Dermis microvascular lymphatic vessel endothelial cell (primary cell): ENCODE results near the gene WDR45. TPM values are rescaled to one million over a fixed set of nuclear protein-coding genes. Genes with fewer than 3 reads are reported as not detected.
A peak's percentile ranks its signal among the peaks of the same experiment; 100 is the strongest.

Experiments used
- DNase-seq, 2 donors: peaks; one replicate each; pipeline versions ENCODE4 v3.0.0 to v3.0.0-alpha.2; 2010; ENCODE audit warnings: low read depth in 2 of 2
- total RNA-seq: library from RNA; depleted of rRNA; stranded (reverse); fragments of >200 nt; gene quantifications from 2 replicates; pipeline ENCODE4 v1.2.1, GENCODE V29; 2014

Gene WDR45
- total RNA-seq, 1 donor from 2014 or later: 16.0 TPM

- DNase-seq: peak; percentile 97 to 98
Observed at GRCh38 chrX:49043220-49043986, 36.3 kb downstream of the WDR45 start, which contains the start of gene TFE3. Gene TFE3 (minus strand): TSS chrX:49043357. CDS start chrX:49043226, 131 bp downstream.

- peak in 1 of 2 donors; percentile 12 for DNase-seq
Observed at GRCh38 chrX:49042581-49043219, 37.0 kb downstream of the WDR45 start.

GRCh38 chrX:49041744-49042580, 37.7 kb downstream of the WDR45 start:
- peak in 1 of 2 donors; percentile 12 for DNase-seq

DNA sequence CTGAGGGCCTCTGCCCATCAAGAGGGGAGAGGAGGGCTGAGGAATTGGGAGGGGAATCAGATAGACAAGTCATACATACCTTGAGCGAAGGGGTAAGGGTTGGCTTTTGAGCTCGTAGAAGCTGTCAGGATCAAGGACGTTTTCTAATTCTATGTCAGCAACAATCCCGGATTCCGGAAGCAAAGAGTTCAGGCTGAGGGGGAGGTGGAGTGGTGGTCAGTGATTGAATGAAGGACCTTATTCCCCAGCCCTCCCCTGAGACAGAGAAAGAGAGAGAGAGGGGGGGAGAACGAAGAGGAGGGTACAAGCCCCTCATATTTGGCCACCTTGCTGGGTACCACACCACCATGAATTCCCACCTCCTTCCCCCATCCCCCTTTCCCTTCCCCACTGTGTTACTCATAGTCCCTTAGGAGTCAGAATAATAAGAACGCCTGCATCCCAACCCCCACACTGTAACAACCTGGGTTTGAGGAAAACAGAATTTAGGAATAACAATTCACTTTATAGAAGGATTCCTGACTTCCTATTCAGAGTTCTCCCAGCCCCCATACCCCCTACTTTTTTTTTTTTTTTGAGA, 39.2 kb downstream of the WDR45 start:
- peak in 1 of 2 donors; percentile 32 for DNase-seq

GRCh38 chrX:49039598-49040375, 39.9 kb downstream of the WDR45 start:
- peak in 1 of 2 donors; percentile 83 for DNase-seq

- DNase-seq: no peak
Observed at GRCh38 chrX:49037883-49038475, 41.7 kb downstream of the WDR45 start.

DNA sequence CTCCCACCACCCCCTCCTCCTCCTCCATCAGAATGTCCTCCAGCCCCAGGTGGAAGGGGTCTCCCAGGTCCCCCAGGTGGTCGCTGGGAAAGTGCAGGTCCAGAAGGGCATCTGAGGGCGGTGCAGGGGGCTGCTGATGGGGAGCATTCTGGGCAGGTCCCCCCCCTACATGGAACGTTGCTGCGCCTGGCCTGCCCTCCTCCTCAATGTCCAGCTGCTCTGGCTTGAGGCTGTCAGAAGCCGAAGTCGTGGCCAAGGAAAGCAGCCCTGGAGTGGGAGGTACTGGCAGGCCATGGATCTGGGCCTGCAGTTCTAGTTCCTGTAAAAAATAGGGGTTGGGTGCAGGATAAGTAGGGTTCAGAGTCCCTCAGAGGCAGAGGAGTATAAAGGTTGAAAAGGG, 49.4 kb downstream of the WDR45 start:
- no peak for DNase-seq

- no peak for DNase-seq
Observed at GRCh38 chrX:49029876-49030275, 49.8 kb downstream of the WDR45 start.

Other genes starting within 250 kb of the WDR45 start
- gene PCSK1N, start 244.3 kb downstream of the WDR45 start, total RNA-seq: under 0.01 and 0.13 TPM in 2 replicates
- 22.2 and 24.9 TPM in 2 replicates for gene TIMM17B, start 182.1 kb downstream of the WDR45 start, total RNA-seq
- 53.9 and 60.2 TPM in 2 replicates for gene PQBP1, start 182.0 kb downstream of the WDR45 start, total RNA-seq
- 8.1 and 15.9 TPM in 2 replicates for gene SLC35A2, start 168.2 kb downstream of the WDR45 start, total RNA-seq
- gene PIM2, start 160.9 kb downstream of the WDR45 start, total RNA-seq: 3.3 and 3.9 TPM in 2 replicates
- gene OTUD5, start 122.3 kb downstream of the WDR45 start, total RNA-seq: 22.1 and 32.1 TPM in 2 replicates
- gene KCND1, start 108.0 kb downstream of the WDR45 start, total RNA-seq: 0.13 and 0.25 TPM in 2 replicates
- 10.9 and 15.7 TPM in 2 replicates for gene GRIPAP1, start 77.6 kb downstream of the WDR45 start, total RNA-seq
- gene TFE3, start 36.5 kb downstream of the WDR45 start, total RNA-seq: 9.5 and 15.6 TPM in 2 replicates
- 0.39 and 1.6 TPM in 2 replicates for gene CCDC120, start 20.9 kb downstream of the WDR45 start, total RNA-seq
- gene PRAF2, start 5.9 kb downstream of the WDR45 start, total RNA-seq: 2.8 and 5.4 TPM in 2 replicates
- 16.8 and 19.1 TPM in 2 replicates for gene GPKOW, start 43.8 kb upstream of the WDR45 start, total RNA-seq
- gene MAGIX, start 82.9 kb upstream of the WDR45 start, total RNA-seq: 0.39 and 0.51 TPM in 2 replicates
- 12.0 and 12.2 TPM in 2 replicates for gene PLP2, start 92.0 kb upstream of the WDR45 start, total RNA-seq
- 3.0 and 4.4 TPM in 2 replicates for gene PRICKLE3, start 106.5 kb upstream of the WDR45 start, total RNA-seq
- gene SYP, start 120.3 kb upstream of the WDR45 start, total RNA-seq: 0.13 TPM in 2 replicates
- gene CACNA1F, start 153.5 kb upstream of the WDR45 start, total RNA-seq: under 0.01 TPM in 2 replicates
- 7.6 and 8.5 TPM in 2 replicates for gene CCDC22, start 155.6 kb upstream of the WDR45 start, total RNA-seq
- gene FOXP3, start 184.8 kb upstream of the WDR45 start, total RNA-seq: not detected in 2 replicates
- gene PPP1R3F, start 189.9 kb upstream of the WDR45 start, total RNA-seq: 1.0 and 3.2 TPM in 2 replicates
- gene GAGE10, start 223.8 kb upstream of the WDR45 start, total RNA-seq: not detected in 2 replicates
- gene GAGE12J, start 242.2 kb upstream of the WDR45 start, total RNA-seq: not detected in 2 replicates